Renal cortex interstitium (tissue), 11 donors: ENCODE data around the gene PRLR. TPM values are rescaled to one million over a fixed set of nuclear protein-coding genes. Genes with fewer than 3 reads are reported as not detected.
"Not testable (repeated sequence)": the region's sequence is repeated elsewhere in the genome, so short reads cannot be mapped to it uniquely, and the experiment has no call there.

Source experiments
- DNase-seq, 11 donors: peaks; one replicate each; pipeline ENCODE4 v3.0.0-alpha.2; 2013; ENCODE audit warnings: low read depth in 9 of 11, low spot score in 4 of 11; ENCODE audit errors: extremely low read depth in 1 of 11
- polyA plus RNA-seq, 3 donors: library from polyadenylated mRNA; unstranded; fragments of 120-200 nt; gene quantifications; one replicate each; pipeline ENCODE4 v1.2.1, GENCODE V29; 2013; ENCODE audit not compliant: insufficient read length in 3 of 3

PRLR gene
- polyA plus RNA-seq, 3 donors: 33.0 to 49.8 (median 47.5) TPM

- not testable (repeated sequence) for DNase-seq
These were observed 125.7 kb downstream of the PRLR start for GRCh38 chr5:35104550-35104949.

GRCh38 chr5:35103637-35104299 lies 126.5 kb downstream of the PRLR start:
- no peak for DNase-seq

DNA sequence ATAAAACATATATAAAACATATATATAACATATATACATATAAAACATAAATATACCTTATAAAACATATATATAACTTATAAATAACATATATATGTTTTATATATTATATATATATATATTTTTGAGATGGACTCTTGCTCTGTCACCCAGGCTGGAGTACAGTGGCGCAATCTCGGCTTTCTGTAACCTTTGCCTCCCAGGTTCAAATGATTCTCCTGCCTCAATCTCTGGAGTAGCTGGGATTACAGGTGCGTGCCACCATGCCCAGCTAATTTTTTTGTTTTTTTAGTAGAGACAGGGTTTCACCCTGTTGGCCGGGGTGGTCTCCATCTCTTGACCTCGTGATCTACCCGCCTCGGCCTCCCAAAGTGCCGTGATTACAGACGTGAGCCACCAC lies 128.6 kb downstream of the PRLR start:
- not testable (repeated sequence) for DNase-seq

DNA sequence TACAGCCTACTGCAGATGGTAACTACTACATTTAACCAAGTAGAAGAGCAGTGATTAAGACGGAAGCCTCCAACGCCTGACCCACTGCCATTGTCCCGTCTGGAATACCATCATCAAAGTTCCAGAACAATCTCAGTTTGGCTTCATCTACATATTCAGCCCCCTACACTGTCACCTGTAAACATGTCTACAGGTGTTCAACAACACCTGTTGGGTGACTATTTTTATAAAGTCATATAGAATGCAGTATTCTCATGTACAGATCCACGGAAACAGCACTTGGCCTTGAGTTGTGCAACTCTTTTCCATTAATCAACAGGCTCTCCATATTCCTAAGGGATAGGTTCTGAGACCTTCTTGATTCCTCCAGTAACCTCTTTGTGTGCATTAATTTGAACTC lies 129.3 kb downstream of the PRLR start:
- no peak for DNase-seq

GRCh38 chr5:35098214-35098613 lies 132.1 kb downstream of the PRLR start:
- DNase-seq: no peak

- no peak for DNase-seq
These were observed 133.4 kb downstream of the PRLR start for GRCh38 chr5:35096932-35097331.

- no peak for DNase-seq
These were observed 134.1 kb downstream of the PRLR start for GRCh38 chr5:35096216-35096615.

DNA sequence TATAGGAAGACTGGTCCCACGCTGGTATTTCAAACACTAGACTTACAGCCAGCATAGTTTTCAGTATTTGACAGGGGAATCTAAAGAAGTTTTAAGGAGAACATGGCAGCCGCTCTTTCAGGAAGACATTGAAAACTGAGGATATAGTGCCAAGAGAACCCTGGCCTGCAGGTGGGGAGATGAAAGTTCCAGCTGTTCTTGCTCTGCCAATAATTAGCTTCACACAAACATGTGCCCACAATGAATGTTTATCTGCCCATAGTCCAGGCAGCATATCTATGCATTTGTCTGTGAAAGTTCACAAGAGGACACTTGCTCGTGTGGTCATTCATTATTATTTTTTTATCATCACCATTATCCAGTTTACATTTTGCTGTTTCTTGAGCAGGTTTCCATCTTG lies 134.9 kb downstream of the PRLR start:
- no peak for DNase-seq

DNA sequence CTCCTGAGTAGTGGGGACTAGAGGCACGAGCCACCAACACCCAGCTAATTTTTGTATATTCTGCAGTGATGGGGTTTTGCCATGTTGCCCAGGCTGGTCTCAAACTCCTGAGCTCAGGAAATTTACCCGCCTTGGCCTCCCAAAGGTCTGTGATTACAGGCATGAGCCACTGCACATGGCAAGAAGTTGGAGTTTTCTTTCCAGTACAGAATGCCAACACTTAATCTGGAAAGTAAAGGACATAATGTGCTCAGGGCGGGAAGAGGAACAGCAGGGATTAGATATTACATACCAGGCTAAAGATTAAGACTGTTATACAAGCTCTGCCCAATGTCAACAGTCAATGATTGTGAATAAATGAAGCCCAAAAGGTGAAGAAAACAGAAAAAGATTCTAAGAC lies 135.3 kb downstream of the PRLR start:
- no peak for DNase-seq

DNA sequence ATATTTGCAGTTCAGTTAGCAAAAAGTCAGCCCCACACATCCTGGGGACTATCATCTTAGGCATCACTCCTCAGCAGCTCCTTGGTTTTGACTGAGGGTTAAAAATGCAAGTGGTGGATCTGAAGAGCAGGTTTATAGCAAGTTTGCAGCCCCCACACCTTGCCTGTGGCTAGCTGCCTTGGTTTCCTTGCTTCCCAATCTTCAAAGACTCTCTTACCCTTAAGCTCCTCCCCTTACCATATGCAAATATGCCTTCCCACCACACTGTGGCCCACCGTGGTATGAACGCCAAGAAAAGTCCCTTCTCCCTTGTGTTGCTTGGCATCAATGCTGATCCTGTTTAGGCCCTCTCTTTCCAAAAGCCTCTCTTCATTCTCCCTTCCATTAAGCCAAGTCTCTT lies 137.6 kb downstream of the PRLR start:
- no peak for DNase-seq

- no peak for DNase-seq
These were observed 138.6 kb downstream of the PRLR start for GRCh38 chr5:35091704-35092103.

DNA sequence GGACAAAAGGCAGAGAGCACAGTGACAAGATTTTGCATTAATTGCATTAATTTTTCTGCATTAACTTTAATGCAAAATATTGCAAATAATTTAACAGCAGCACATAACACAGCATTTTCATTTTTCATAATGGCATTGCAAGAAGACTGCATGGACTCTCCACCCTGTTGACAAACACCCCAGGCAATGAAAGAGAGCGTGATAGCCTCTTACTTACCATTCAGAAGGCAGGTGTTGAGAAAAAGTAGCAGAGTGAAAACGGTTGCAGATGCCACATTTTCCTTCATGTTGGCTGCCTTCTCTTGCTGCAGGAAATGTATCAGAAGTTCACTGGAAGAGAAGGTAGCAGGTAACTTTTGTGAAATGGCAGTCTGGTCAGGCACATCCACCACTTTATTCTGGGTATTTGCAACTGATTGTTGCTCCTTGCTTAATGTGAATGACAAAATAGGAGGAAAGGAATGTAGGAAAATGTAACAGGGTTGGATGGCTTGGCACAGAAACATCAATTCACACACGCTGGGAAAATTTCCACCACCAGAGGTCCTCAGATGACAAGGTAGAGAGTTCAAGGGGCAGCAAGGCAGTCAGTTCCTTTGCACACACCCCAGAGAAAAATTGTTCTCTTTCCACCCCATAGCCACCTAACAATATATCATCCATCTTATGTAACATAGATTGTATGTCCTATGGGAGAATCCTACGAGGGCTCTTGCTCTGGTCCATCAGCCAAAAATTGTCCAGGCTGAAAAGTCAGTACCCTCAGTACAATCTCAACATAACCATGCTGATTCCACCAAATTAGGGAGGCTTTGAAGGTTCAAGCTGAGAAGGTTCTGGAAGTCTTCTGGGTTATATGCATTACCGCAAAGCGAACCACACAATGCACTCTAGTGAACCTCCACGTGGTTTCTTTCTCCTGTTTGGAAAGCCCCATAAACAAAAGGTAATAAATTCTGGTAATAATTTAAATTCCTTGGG lies 140.7 kb downstream of the PRLR start:
- peak; percentile 21 to 65 (median 41) for DNase-seq

- no peak for DNase-seq
These were observed 142.3 kb downstream of the PRLR start for GRCh38 chr5:35087991-35088390.

DNA sequence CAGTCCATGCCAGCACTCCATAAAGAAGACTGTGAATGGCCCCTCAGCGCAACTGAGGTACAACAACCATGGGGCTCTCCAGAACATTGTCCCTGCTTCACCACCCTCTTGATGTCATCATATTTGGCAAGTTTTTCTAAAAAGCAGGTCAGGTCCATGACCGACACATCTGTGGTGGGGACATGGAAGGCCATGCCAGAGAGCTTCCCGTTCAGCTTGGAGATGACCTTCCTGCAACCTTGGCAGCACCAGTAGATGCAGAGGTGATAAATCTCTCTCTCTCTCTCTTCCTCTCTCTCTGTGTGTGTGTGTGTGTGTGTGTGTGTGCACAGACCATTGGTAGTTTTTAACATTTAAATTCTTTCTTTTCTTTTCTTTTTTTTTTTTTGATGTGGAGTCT lies 147.1 kb downstream of the PRLR start:
- no peak for DNase-seq

GRCh38 chr5:35082530-35082929 lies 147.8 kb downstream of the PRLR start:
- DNase-seq: no peak

GRCh38 chr5:35081134-35081533 lies 149.2 kb downstream of the PRLR start:
- DNase-seq: no peak

DNA sequence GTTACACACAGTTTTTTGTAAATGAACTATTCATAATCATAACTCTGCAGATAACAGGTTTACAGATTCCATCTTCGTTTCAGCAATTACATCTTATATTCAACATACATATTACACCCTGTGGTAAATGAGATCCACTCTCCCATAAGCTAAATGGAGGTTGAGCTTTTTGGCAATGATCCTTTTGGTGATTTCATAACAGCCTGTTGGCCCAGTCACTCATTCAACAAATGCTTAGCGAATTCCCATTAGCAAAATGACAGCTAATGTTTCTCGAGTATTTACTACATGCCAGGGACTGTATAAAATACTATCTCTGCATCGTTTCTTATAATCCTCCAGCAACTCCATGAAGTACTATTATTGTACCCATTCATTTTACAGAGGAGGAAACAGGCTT lies 157.1 kb downstream of the PRLR start:
- DNase-seq: no peak

DNA sequence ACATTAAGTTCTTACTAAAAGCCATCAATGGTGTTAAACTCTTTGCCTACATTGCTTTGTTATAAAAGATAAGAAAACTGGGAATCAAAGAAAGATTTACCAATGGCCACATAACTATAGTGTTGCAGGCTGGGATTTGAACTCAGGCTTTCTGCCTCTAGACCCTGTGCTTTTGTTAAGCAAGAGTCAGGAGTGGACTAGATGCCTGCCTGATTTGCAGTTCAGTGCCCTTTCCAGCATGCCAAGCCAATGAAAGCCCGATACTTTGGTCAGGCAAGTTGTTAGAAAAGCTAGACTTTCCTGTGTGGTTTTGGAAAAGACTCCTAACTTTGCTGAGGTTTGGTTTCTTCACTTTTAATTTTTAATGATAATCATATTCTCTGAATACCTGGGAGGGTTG lies 161.1 kb downstream of the PRLR start:
- no peak for DNase-seq

- DNase-seq: no peak
These were observed 162.3 kb downstream of the PRLR start for GRCh38 chr5:35067985-35068384.

DNA sequence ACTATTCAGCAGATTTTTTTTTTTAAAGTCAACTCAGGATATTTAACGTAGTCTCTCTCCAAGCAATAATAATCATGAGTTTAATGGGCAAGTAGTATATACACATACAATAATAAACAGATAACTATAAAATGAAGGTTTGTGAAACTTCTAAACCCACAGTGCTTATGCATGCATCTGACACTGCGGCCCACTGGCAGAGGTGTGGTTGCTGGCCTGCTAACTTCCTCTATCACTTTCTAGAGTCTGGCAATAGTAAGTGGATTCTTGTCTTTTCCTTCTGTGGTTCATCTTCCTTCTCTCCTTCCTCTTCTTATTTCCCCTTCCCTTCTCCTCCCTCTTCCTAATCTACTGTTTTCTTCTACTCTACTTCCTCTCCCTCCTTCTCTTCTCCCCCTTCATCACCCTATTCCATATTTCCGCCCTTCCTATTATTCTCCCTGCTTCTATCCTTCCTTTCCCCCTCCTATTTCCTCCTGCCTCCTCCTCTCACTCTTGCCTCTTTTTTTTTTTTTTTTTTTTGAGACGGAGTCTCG lies 164.0 kb downstream of the PRLR start:
- no peak for DNase-seq
